ENCODE measurements around the gene BLMH. TPM values are rescaled to one million over a fixed set of nuclear protein-coding genes. Genes with fewer than 3 reads are reported as not detected.
A peak's percentile ranks its signal among the peaks of the same experiment; 100 is the strongest.

Gene BLMH
- total RNA-seq, 4 donors from 2014 or later = 17.5 to 31.7 (median 27.1) TPM

GRCh38 chr17:30336369-30337171 lies 44.8 kb upstream of the BLMH start:
- intact Hi-C loops (cut with DNase I) = no loop called here
- 61 to 68% methylated on average over 8 of the region's 8 CpGs for WGBS, 2 donors
- H3K27me3 ChIP-seq = no peaks in the 10 kb centered on the region

GRCh38 chr17:30334421-30334820 lies 42.7 kb upstream of the BLMH start:
- H3K9me3 ChIP-seq = no peaks in the 10 kb centered on the region
- H3K27me3 ChIP-seq = no peaks in the 10 kb centered on the region
- H3K4me3 ChIP-seq (replicated peaks in 1 of 3) = no peak overlapping the region
- H3K27ac ChIP-seq = no peak overlapping the region
- WGBS, 2 donors = 83 to 89% methylated on average over 4 of the region's 4 CpGs
- TF ChIP-seq POLR2A (IDR thresholded peaks at IDR 0.05) (no peak), CTCF (IDR thresholded peaks at IDR 0.05) (no peak)
- no peaks in the 10 kb centered on the region for H3K36me3 ChIP-seq
- no peaks in the 10 kb centered on the region for H3K4me1 ChIP-seq
- intact Hi-C loops (cut with DNase I) = no loop called here
- DNase-seq = no peak

More at GRCh38 chr17:30336369-30337171, 44.8 kb upstream of the BLMH start:
- Histone ChIP-seq H3K27ac (no peak overlapping the region), H3K9me3 (no peaks in the 10 kb centered on the region), H3K4me3 (replicated peaks in 1 of 3) (no peak overlapping the region), H3K36me3 (no peaks in the 10 kb centered on the region), H3K4me1 (peaks cover 0 to 14% of the 10 kb centered on the region in 2 donors)
- peak; percentile 15 to 29 for DNase-seq
- no peak for TF ChIP-seq POLR2A (IDR thresholded peaks at IDR 0.05)
- TF ChIP-seq CTCF (IDR thresholded peaks at IDR 0.05) = peak in 4 of 6 experiments; percentile 9 to 46 (median 43)

- TF ChIP-seq CTCF (IDR thresholded peaks at IDR 0.05) (no peak), POLR2A (IDR thresholded peaks at IDR 0.05) (no peak)
- Histone ChIP-seq H3K9me3 (no peaks in the 10 kb centered on the region), H3K4me3 (replicated peaks in 1 of 3) (no peak within 1 kb of the TSS), H3K27ac (no peak within 1 kb of the TSS), H3K4me1 (no peaks in the 10 kb centered on the region), H3K27me3 (no peaks in the 10 kb centered on the region), H3K36me3 (no peaks in the 10 kb centered on the region)
- intact Hi-C loops (cut with DNase I) = no loop called here
- DNase-seq = no peak
- WGBS, 2 donors = 84 to 87% methylated on average over 9 of the region's 9 CpGs
Measured at GRCh38 chr17:30333503-30334360, 42.0 kb upstream of the BLMH start, which contains the start of gene TMIGD1. Gene TMIGD1, minus strand, starts transcription at chr17:30334057. Its CDS starts 1,924 bp downstream, at chr17:30332133.

GRCh38 chr17:30332057-30332542 lies 40.4 kb upstream of the BLMH start:
- no peak overlapping the region for H3K27ac ChIP-seq
- H3K9me3 ChIP-seq = no peaks in the 10 kb centered on the region
- TF ChIP-seq CTCF (IDR thresholded peaks at IDR 0.05) (no peak), POLR2A (IDR thresholded peaks at IDR 0.05) (no peak)
- WGBS, 2 donors = 69 to 74% methylated on average over 4 of the region's 4 CpGs
- no peaks in the 10 kb centered on the region for H3K27me3 ChIP-seq
- no peaks in the 10 kb centered on the region for H3K4me1 ChIP-seq
- H3K36me3 ChIP-seq = no peaks in the 10 kb centered on the region
- intact Hi-C loops (cut with DNase I) = no loop called here
- H3K4me3 ChIP-seq (replicated peaks in 1 of 3) = no peak overlapping the region
- DNase-seq = no peak

Data from thyroid gland (tissue), 4 donors.